Embryonic facial prominence (tissue), 1 donor: ENCODE measurements around the gene TRMT44.
"Not testable (repeated sequence)": the region's sequence is repeated elsewhere in the genome, so short reads cannot be mapped to it uniquely, and the experiment has no call there.

Source experiments
- DNase-seq: peaks from one replicate; pipeline ENCODE4 v3.0.0-alpha.2; 2016; ENCODE audit errors: extremely low spot score

The TRMT44 gene

GRCh38 chr4:8440492-8441311, at the start of gene TRMT44, which contains the start of gene ACOX3:
Gene TRMT44 (plus strand): TSS chr4:8440777. CDS start chr4:8440823, 46 bp downstream.
Gene ACOX3 (minus strand): TSS chr4:8440723. CDS start chr4:8416521, 24,202 bp downstream.
- peak; percentile 81 for DNase-seq

GRCh38 chr4:8391071-8391470, 49.5 kb upstream of the TRMT44 start:
- no peak for DNase-seq

- DNase-seq, result no peak
Observed at GRCh38 chr4:8391972-8392371, 48.6 kb upstream of the TRMT44 start.

- no peak for DNase-seq
Observed at GRCh38 chr4:8392591-8393190, 47.9 kb upstream of the TRMT44 start.

- DNase-seq, result no peak
Observed at GRCh38 chr4:8393593-8394038, 47.0 kb upstream of the TRMT44 start.

GRCh38 chr4:8394061-8394519, 46.5 kb upstream of the TRMT44 start:
- peak; percentile 24 for DNase-seq

GRCh38 chr4:8394806-8395205, 45.8 kb upstream of the TRMT44 start:
- no peak for DNase-seq

GRCh38 chr4:8395504-8396296, 44.9 kb upstream of the TRMT44 start:
- no peak for DNase-seq

- no peak for DNase-seq
Observed at GRCh38 chr4:8396762-8397406, 43.7 kb upstream of the TRMT44 start.

- no peak for DNase-seq
Observed at GRCh38 chr4:8398347-8398746, 42.2 kb upstream of the TRMT44 start.

GRCh38 chr4:8399298-8399697, 41.3 kb upstream of the TRMT44 start:
- no peak for DNase-seq

- DNase-seq, result no peak
Observed at GRCh38 chr4:8400632-8401325, 39.8 kb upstream of the TRMT44 start.

GRCh38 chr4:8401665-8402064, 38.9 kb upstream of the TRMT44 start:
- DNase-seq, result no peak

- no peak for DNase-seq
Observed at GRCh38 chr4:8402181-8402597, 38.4 kb upstream of the TRMT44 start.

GRCh38 chr4:8402640-8403039, 37.9 kb upstream of the TRMT44 start:
- DNase-seq, result no peak

- no peak for DNase-seq
Observed at GRCh38 chr4:8403173-8403753, 37.3 kb upstream of the TRMT44 start.

GRCh38 chr4:8403976-8404375, 36.6 kb upstream of the TRMT44 start:
- no peak for DNase-seq

- no peak for DNase-seq
Observed at GRCh38 chr4:8404791-8405515, 35.6 kb upstream of the TRMT44 start.

- DNase-seq, result no peak
Observed at GRCh38 chr4:8405516-8405875, 35.1 kb upstream of the TRMT44 start.

- not testable (repeated sequence) for DNase-seq
Observed at GRCh38 chr4:8406887-8407286, 33.7 kb upstream of the TRMT44 start.
